Panc1 (cell line): ENCODE results near the gene CLHC1. TPM values are rescaled to one million over a fixed set of nuclear protein-coding genes. Genes with fewer than 3 reads are reported as not detected.
"Not testable (repeated sequence)": the region's sequence is repeated elsewhere in the genome, so short reads cannot be mapped to it uniquely, and the experiment has no call there.

ENCODE experiments used
- ATAC-seq: fragments of 200-7000 bp; cut with Tn5 transposase; 2 replicates; pipeline ENCODE4 v1.9.1; 2020; ENCODE audit warnings: mild to moderate bottlenecking, moderate library complexity
- BruUV-seq: library from RNA; stranded (reverse); fragments of 400-500 nt; replicated peaks from 2 replicates; lab custom pipeline; 2021; lab: Mats Ljungman, UMichigan
- CTCF ChIA-PET: fragments of 300-600 bp; sonication (Branson Sonifier 250); formaldehyde crosslinking; loops from one replicate; lab custom pipeline; 2022; ENCODE audit warnings: antibody characterized with exemption; lab: Charles Lee
- POLR2A ChIA-PET: fragments of 300-600 bp; sonication (Branson Sonifier 250); formaldehyde crosslinking; loops from one replicate; lab custom pipeline; 2022; ENCODE audit warnings: antibody characterized with exemption; lab: Charles Lee
- DNase-seq: peaks from one replicate; pipeline ENCODE4 v3.0.0-alpha.2; 2010; ENCODE audit warnings: low read depth, low spot score
- H3K27ac ChIP-seq: 2 replicates; pipeline ENCODE4 v1.5.1; 2011; ENCODE audit warnings: mild to moderate bottlenecking, low read length, inconsistent platforms
- H3K27me3 ChIP-seq: fragments of 200-500 bp; sonication (Bioruptor generic); 2 replicates; pipeline ENCODE4 v1.6.0; 2014; ENCODE audit warnings: low read length, inconsistent platforms; ENCODE audit not compliant: control insufficient read depth, insufficient read depth
- H3K36me3 ChIP-seq: fragments of 200-500 bp; sonication (Bioruptor generic); 2 replicates; pipeline ENCODE4 v1.5.1; 2014; ENCODE audit warnings: inconsistent platforms, mild to moderate bottlenecking, low read length, moderate library complexity; ENCODE audit not compliant: control insufficient read depth, insufficient read depth
- H3K4me1 ChIP-seq: 2 replicates; pipeline ENCODE4 v1.5.1; 2011; ENCODE audit warnings: inconsistent platforms, mild to moderate bottlenecking, low read length, moderate library complexity; ENCODE audit not compliant: control insufficient read depth, insufficient read depth
- H3K4me3 ChIP-seq, 2 experiments: 2 replicates each; pipeline ENCODE4 v1.5.1; 2011 to 2012; ENCODE audit warnings: low read depth in 2 of 2, low read length in 2 of 2, mild to moderate bottlenecking in 2 of 2, inconsistent platforms in 1 of 2, moderate library complexity in 1 of 2
- H3K9me3 ChIP-seq: fragments of 200-500 bp; sonication (Bioruptor generic); 2 replicates; pipeline ENCODE4 v1.5.1; 2014; ENCODE audit warnings: low read depth, mild to moderate bottlenecking, inconsistent platforms, low read length, moderate library complexity; ENCODE audit not compliant: control insufficient read depth, insufficient read depth
- POLR2AphosphoS5 ChIP-seq: IDR thresholded peaks from 2 replicates; pipeline ENCODE4 v1.6.1; 2012; ENCODE audit warnings: mild to moderate bottlenecking, low read depth, low read length, moderate library complexity
- REST ChIP-seq, 2 experiments: IDR thresholded peaks; 2 replicates each; pipeline ENCODE4 v1.6.1; 2011 to 2012; ENCODE audit warnings: low read depth in 2 of 2, control low read depth in 1 of 2, low read length in 1 of 2, mild to moderate bottlenecking in 1 of 2, moderate library complexity in 1 of 2; ENCODE audit not compliant: insufficient read depth in 1 of 2
- SIN3A ChIP-seq: IDR thresholded peaks from 2 replicates; pipeline ENCODE4 v1.6.1; 2012; ENCODE audit warnings: low read depth, mild to moderate bottlenecking, low read length, moderate library complexity, borderline replicate concordance; ENCODE audit not compliant: insufficient read depth
- TCF7L2 ChIP-seq: IDR thresholded peaks from 2 replicates; pipeline ENCODE4 v1.6.1; 2011; ENCODE audit warnings: mild to moderate bottlenecking, low read depth, low read length, inconsistent platforms
- in situ Hi-C: cut with HindIII; loops from 2 replicates; pipeline ENCODE4 v1.10.0; 2016; ENCODE audit warnings: low sequenced_read_pairs, low pct_unique_long_range_greater_than_20kb
- intact Hi-C: fragments of 100-400 bp; cut with micrococcal nuclease; formaldehyde crosslinking; loops from one replicate; pipeline ENCODE4 v1.10.0; 2022; ENCODE audit not compliant: unreplicated experiment
- total RNA-seq: library from RNA; stranded (reverse); gene quantifications from one replicate; pipeline ENCODE4 v1.2.1, GENCODE V29; 2021; ENCODE audit not compliant: unreplicated experiment
- TF ChIP-seq, protein P1 (sequence below): fragments of 450-650 bp; IDR thresholded peaks from 2 replicates; pipeline ENCODE4 v1.5.1; 2017; ENCODE audit warnings: mild to moderate bottlenecking

CLHC1 gene
- total RNA-seq, 1 experiment from 2014 or later: 3.6 TPM

- POLR2A ChIA-PET: no interaction called here
- intact Hi-C loops: no loop called here
- TF ChIP-seq POLR2AphosphoS5 (no peak), TCF7L2 (no peak), REST (IDR thresholded peaks at IDR 0.05; ENCODE audit: insufficient read depth in 1 of 2, low read depth in 2 of 2, low read length in 1 of 2) (no peak)
These were observed 98.4 kb downstream of the CLHC1 start for GRCh38 chr2:55133467-55134315.

DNA sequence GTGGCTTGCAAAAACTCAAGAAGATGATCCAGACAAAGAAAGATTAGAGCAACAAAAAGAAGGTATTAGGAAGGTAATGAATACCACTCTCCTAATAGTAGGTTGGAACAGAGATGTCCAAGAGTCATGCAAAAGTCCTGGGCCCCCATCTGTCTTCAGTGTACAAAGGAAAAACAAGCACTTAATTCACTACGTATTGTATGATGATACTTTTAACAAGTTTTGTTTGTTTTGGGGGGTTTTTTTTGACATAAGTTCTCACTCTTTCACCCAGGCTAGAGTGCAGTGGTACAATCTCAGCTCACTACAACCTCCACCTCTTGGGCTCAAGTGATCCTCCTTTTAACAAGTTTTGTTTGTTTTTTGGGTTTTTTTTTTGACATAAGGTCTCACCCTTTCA lies 101.2 kb downstream of the CLHC1 start:
- no peak overlapping the region for H3K4me3 ChIP-seq
- peaks cover 9% of the 10 kb centered on the region for H3K4me1 ChIP-seq
- H3K27me3 ChIP-seq: no peaks in the 10 kb centered on the region
- in situ Hi-C loops (no loop called here), intact Hi-C loops (no loop called here)
- no TSS peak for BruUV-seq
- ATAC-seq (no peak), DNase-seq (no peak)
- TF ChIP-seq, protein P1, sequence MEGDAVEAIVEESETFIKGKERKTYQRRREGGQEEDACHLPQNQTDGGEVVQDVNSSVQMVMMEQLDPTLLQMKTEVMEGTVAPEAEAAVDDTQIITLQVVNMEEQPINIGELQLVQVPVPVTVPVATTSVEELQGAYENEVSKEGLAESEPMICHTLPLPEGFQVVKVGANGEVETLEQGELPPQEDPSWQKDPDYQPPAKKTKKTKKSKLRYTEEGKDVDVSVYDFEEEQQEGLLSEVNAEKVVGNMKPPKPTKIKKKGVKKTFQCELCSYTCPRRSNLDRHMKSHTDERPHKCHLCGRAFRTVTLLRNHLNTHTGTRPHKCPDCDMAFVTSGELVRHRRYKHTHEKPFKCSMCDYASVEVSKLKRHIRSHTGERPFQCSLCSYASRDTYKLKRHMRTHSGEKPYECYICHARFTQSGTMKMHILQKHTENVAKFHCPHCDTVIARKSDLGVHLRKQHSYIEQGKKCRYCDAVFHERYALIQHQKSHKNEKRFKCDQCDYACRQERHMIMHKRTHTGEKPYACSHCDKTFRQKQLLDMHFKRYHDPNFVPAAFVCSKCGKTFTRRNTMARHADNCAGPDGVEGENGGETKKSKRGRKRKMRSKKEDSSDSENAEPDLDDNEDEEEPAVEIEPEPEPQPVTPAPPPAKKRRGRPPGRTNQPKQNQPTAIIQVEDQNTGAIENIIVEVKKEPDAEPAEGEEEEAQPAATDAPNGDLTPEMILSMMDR: no peak
- TF ChIP-seq TCF7L2: no peak
- TF ChIP-seq REST (IDR thresholded peaks at IDR 0.05; ENCODE audit: insufficient read depth in 1 of 2, low read depth in 2 of 2, low read length in 1 of 2): no peak
- TF ChIP-seq SIN3A: no peak
- no peak for TF ChIP-seq POLR2AphosphoS5
- H3K36me3 ChIP-seq: no peaks in the 10 kb centered on the region
- H3K9me3 ChIP-seq: no peaks in the 10 kb centered on the region
- ChIA-PET CTCF (no interaction called here), POLR2A (interaction anchor here (0.7 kb wide), 1 partner anchor 10 kb away, joined by 3 read pairs; no protein-coding TSS in a partner anchor)
- no peak overlapping the region for H3K27ac ChIP-seq

More at GRCh38 chr2:55133467-55134315, 98.4 kb downstream of the CLHC1 start:
- Histone ChIP-seq H3K9me3 (no peaks in the 10 kb centered on the region), H3K4me1 (peaks cover 17% of the 10 kb centered on the region), H3K27me3 (no peaks in the 10 kb centered on the region), H3K4me3 (peak overlapping the region in 1 of 2 experiments; percentile 2; a peak in 1 of 4 replicates), H3K36me3 (no peaks in the 10 kb centered on the region), H3K27ac (peak overlapping the region; percentile 18)
- DNase-seq (no peak), ATAC-seq (no peak)
- in situ Hi-C loops: no loop called here
- BruUV-seq: no TSS peak
- CTCF ChIA-PET: no interaction called here

DNA sequence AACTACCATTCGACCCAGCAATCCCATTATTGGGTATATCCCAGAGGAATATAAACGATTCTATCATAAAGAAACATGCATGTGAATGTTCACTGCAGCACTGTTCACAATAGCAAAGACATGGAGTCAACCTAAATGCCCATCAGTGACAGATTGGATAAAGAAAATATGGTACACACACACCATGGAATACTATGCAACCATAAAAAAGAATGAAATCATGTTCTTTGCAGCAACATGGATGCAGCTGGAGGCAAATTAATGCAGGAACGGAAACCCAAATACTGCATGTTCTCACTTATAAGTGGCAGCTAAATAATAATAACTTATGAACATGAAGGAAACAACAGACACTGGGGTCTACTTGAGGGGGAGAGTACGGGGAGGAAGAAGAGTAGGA lies 105.5 kb downstream of the CLHC1 start:
- H3K4me1 ChIP-seq, H3K27me3 ChIP-seq, DNase-seq, CTCF ChIA-PET, H3K27ac ChIP-seq, POLR2A ChIA-PET, H3K36me3 ChIP-seq, intact Hi-C loops, in situ Hi-C loops, ATAC-seq, H3K9me3 ChIP-seq, BruUV-seq, H3K4me3 ChIP-seq: not testable (repeated sequence)
